Hematopoietic multipotent progenitor cell treated with erythropoietin and hydrocortisone succinate and interleukin-3 and kit ligand, for 15 days (in vitro differentiated cells): ENCODE measurements around the gene ALG10.
"Not testable (repeated sequence)": the region's sequence is repeated elsewhere in the genome, so short reads cannot be mapped to it uniquely, and the experiment has no call there.

Source experiments
- DNase-seq: peaks from one replicate; pipeline ENCODE4 v3.0.0-alpha.2; 2015; ENCODE audit warnings: low spot score

ALG10 gene

GRCh38 chr12:34022079-34022830, at the start of gene ALG10:
Gene ALG10 (plus strand): TSS chr12:34022496. CDS start chr12:34022600, 104 bp downstream.
- DNase-seq: peak; percentile 97

DNA sequence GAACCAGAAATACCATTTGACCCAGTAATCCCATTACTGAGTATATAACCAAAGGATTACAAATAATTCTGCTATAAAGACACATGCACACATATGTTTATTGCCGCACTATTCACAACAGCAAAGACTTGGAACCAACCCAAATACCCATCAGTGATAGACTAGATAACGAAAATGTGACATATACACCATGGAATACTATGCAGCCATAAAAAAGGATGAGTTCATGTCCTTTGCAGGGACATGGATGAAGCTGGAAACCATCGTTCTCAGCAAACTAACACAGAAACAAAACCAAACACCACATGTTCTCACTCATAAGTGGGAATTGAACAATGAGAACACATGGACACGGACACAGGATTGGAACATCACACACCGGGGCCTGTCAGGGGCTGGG, 49.4 kb upstream of the ALG10 start:
- DNase-seq: not testable (repeated sequence)

GRCh38 chr12:33977887-33978286, 44.4 kb upstream of the ALG10 start:
- no peak for DNase-seq

- DNase-seq: no peak
Observed at GRCh38 chr12:33988197-33988805, 34.0 kb upstream of the ALG10 start.

DNA sequence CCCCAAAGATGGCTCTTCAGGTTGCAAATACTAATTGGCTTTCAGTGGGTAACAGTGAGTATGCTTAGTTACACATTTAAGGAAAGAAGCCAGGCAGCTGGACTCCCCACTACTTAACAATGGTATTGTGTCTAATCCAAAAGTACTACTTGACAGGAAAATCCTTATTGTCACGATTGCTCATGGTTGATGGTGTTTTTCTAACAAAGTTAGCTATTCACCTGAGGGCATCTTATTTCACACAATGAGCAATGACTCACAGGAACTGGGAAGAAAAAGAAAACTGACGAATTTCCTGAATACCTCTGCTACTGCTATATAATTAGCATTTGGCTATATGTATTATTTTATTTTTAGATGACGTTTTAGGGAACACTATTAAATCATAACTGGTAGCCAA, 33.4 kb upstream of the ALG10 start:
- DNase-seq: no peak

- DNase-seq: no peak
Observed at GRCh38 chr12:33994857-33995808, 27.2 kb upstream of the ALG10 start.

GRCh38 chr12:34008835-34009234, 13.5 kb upstream of the ALG10 start:
- not testable (repeated sequence) for DNase-seq

DNA sequence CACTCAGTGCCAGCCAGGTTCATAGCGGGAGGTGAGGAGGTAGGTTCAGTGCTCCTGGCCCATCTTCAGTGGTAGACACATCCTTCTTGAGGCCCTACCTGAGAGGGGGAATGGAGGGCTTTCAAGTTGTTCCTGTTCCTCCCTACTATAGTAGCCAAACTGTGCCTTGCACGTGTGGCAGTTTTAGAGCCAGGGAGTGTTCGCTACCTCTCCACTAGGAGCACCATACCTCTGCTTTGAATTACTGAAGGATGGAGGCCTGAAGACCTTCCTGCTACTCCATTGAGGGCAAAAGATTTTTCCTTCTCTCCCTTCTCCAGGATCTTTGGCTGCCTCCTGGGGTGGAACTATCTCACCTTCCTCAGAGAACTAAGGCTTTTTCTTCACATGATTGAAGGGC, 5.9 kb upstream of the ALG10 start:
- DNase-seq: no peak

DNA sequence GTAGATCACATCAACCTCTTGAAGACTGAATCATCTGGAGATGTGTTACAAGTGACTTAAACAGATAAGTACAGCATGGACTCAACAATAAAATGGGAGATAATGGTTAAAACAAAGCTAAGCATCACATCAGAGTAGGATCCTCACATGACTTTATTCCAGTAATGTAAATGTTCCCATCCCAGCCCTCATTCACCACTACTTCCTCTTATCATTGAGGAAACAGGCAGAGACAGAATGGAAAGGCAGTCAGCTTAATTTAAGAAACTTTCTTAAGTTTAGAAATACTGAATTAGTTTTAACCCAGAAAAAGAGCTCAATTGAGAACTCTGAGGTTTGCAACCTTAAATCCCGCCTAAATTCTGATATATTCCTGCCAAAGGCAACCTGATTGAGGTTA, 1.2 kb upstream of the ALG10 start:
- DNase-seq: no peak

DNA sequence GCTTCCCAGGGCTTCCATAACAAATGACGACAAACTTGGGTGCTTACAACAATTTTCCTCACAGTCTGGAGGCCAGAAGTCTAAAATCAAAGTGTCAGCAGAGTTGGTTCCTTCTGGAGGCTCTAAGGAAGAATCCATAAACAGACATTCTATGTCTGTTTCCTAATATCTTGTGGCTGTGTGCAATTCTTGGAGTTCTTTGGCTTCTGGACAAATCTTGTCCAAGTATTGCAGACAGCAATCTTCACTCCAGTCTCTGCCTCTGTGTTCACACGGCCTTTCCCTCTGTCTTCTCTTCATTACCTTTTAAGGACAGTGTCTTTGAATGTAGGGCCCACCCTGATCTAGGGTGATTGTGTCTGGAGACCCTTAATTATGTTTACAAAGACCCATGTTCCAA, 5.4 kb downstream of the ALG10 start:
- not testable (repeated sequence) for DNase-seq

GRCh38 chr12:34030591-34030990, 8.3 kb downstream of the ALG10 start:
- no peak for DNase-seq

DNA sequence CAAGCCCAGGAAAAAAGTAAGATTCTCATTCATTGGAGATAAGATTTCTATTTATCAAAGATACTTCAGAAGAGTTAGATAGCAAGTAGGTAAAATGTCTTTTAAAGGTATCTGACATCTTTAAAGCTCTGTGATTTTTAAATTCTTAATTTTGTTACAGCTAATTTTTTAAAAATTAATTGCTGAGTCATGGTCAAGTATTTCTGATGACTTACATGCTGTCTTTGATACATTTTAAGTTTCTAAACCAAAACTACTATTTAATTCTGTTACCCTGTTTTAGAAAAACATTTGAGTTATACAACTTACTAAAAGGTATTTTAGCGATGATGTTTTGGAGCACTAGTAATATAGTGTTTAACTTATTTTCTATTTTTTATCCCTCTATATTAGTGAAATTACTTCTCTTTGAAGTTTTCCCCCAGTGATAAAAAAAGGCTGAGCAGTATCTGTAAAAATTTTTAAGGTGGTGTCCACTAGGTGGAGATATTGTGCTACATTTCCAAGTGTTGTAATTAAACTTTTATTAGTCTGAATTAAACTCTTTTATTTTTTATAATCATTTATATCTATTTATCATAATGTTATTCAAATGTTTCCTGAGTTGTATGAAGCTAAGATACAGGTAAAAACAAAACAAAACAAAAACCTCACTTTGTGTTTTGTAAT, 11.5 kb downstream of the ALG10 start:
- DNase-seq: peak; percentile 48

DNA sequence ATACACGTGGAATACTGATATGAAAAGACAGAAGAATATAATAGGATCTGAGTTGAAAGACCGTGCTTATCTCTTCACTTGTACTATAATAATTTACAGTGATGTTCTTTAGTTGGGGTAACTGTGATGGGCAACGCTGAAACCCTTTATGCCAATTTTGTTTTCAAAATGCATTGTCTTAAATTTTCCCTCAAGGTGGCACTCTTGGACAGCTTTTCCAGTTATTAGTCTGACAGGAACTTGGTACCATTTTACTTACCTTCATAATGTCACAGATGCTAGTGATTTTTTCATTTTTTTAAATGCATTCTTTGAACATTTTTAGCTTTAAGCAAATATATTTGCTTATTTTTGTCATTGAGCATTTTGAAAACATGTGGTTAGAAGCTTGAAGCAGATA, 16.1 kb downstream of the ALG10 start:
- DNase-seq: not testable (repeated sequence)

DNA sequence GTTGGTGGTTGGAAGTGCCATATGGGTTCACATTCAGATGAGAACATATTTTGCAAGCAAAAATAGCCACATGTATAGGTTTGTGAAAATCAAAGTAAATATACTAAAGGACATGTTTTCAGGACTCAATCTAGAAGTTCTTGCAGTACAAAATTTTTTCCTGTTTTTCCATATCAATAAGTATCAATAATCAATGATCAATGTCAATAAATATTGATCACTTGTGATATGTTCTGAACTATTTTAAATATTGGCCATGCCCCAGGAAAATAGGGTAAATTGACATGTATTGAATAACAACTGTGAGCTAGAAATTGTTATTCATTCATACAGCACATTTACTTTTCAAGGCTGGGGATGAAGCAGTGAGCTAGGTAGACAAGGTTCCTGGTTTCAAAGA, 24.3 kb downstream of the ALG10 start:
- no peak for DNase-seq

DNA sequence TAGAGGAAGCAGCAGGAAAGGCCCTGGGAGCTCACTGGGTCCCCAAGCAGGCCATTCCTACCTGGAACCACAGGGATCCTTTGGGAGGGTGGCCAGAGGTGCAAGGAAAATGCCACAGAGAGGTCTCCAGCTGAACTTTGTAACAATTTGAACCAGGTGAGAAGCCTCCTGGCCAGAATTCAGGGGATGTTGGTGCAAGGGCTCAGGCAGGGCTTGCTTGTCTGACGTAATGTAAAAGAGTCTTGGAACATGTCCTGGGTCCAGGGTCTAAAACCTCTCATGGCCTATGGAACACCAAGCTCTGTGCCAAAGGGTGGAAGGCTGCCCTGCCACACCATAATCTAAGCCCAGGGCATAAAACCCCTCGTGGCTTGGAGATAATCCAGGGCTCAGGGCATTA, 25.6 kb downstream of the ALG10 start:
- DNase-seq: not testable (repeated sequence)

DNA sequence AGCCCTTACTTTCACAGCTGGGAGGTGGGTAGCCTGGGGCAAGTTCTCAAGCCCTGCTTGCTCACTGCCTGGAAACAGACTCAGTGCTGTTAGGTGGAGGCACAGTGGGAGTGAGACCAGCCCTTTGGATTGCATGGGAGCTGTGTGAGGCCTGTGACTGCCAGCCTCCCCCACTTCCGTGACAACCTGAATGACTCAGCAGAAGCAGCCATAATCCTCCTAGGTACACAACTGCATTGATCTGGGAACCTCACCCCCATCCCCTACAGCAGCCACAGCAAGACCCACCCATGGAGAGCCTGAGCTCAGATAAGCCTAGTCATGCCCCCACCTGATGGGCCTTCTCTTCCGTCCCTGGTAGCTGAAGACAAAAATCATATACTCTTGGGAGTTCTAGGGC, 26.4 kb downstream of the ALG10 start:
- DNase-seq: no peak

DNA sequence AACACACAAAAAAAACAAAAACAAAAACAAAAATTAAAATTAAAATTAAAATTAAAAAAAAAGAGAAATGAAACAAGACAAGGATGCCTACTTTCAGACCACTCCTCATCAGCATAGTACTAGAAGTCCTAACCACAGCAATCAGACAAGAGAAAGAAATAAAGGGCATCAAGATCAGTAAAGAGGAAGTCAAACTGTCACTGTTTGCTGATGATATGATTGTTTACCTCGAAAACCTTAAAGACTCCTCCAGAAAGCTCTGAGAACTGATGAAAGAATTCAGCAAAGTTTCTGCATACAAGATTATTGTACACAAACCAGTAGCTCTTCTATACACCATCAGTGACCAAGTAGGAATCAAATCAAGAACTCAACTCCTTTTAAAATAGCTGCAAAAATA, 29.2 kb downstream of the ALG10 start:
- DNase-seq: no peak

DNA sequence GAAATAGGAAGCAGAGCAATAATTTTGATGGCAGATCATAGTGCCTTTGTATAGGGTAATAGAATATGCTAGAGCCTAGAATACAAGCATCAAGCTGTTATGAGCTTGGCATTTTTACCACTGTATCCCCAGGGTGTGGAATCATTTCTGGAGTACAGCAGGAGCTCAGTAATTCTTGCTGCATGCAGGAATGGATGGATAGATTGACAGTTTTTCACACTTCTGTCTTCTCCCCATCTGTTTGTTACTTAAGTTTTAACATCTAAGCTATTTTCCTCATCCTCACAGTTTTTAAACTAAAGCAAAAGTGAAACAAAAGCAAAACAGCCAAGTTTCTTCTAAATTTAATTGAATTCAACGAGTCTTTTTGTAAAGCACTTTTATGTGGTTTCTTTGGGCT, 32.6 kb downstream of the ALG10 start:
- DNase-seq: no peak
